HEK293T (cell line): Measurements from ENCODE around the gene PHLPP1.

Experiments used
- CTCF ChIA-PET: fragments of 350-600 bp; formaldehyde crosslinking; extraction: SDS; loops from one replicate; lab custom pipeline; 2021; ENCODE audit warnings: antibody characterized with exemption, inconsistent platforms; lab: Yijun Ruan, JAX
- POLR2A ChIA-PET: fragments of 350-600 bp; formaldehyde crosslinking; extraction: SDS; loops from one replicate; lab custom pipeline; 2020; ENCODE audit warnings: antibody characterized with exemption, inconsistent platforms; lab: Yijun Ruan, JAX
- DNase-seq: peaks from one replicate; pipeline ENCODE4 v3.0.0; 2012; ENCODE audit warnings: mixed read lengths; ENCODE audit errors: extremely low spot score
- ARNT ChIP-seq: fragments of 450-650 bp; IDR thresholded peaks from 2 replicates; pipeline ENCODE4 v1.6.1; 2017; ENCODE audit warnings: mild to moderate bottlenecking
- BHLHE40 ChIP-seq: fragments of 450-650 bp; IDR thresholded peaks from 2 replicates; pipeline ENCODE4 v1.6.1; 2016; ENCODE audit warnings: mild to moderate bottlenecking, moderate library complexity, borderline replicate concordance
- CTBP1 ChIP-seq: fragments of 450-650 bp; IDR thresholded peaks from 2 replicates; pipeline ENCODE4 v1.6.1; 2016; ENCODE audit warnings: borderline replicate concordance
- ELF4 ChIP-seq: fragments of 450-650 bp; IDR thresholded peaks from 2 replicates; pipeline ENCODE4 v1.6.1; 2017; ENCODE audit warnings: antibody characterized with exemption
- FOXA1 ChIP-seq: fragments of 450-650 bp; IDR thresholded peaks from 2 replicates; pipeline ENCODE4 v1.6.1; 2016; ENCODE audit warnings: mild to moderate bottlenecking
- FOXK2 ChIP-seq: fragments of 450-650 bp; IDR thresholded peaks from 2 replicates; pipeline ENCODE4 v1.6.1; 2016; ENCODE audit warnings: mild to moderate bottlenecking
- FOXM1 ChIP-seq: fragments of 450-650 bp; IDR thresholded peaks from 2 replicates; pipeline ENCODE4 v1.6.1; 2017; ENCODE audit warnings: mild to moderate bottlenecking, borderline replicate concordance
- HDGF ChIP-seq: fragments of 450-650 bp; IDR thresholded peaks from 2 replicates; pipeline ENCODE4 v1.6.1; 2017; ENCODE audit warnings: antibody characterized with exemption, borderline replicate concordance
- L3MBTL2 ChIP-seq: fragments of 450-650 bp; conservative IDR thresholded peaks from 2 replicates; pipeline ENCODE4 v1.6.1; 2016; ENCODE audit warnings: mild to moderate bottlenecking
- LEF1 ChIP-seq: fragments of 450-650 bp; IDR thresholded peaks from 2 replicates; pipeline ENCODE4 v1.6.1; 2017; ENCODE audit warnings: mild to moderate bottlenecking, borderline replicate concordance
- NFRKB ChIP-seq: fragments of 450-650 bp; IDR thresholded peaks from 2 replicates; pipeline ENCODE4 v1.6.1; 2016; ENCODE audit warnings: mild to moderate bottlenecking, moderate library complexity
- PKNOX1 ChIP-seq: fragments of 450-650 bp; IDR thresholded peaks from 2 replicates; pipeline ENCODE4 v1.6.1; 2016
- SP1 ChIP-seq: fragments of 450-650 bp; IDR thresholded peaks from 2 replicates; pipeline ENCODE4 v1.6.1; 2017
- SUZ12 ChIP-seq: fragments of 450-650 bp; IDR thresholded peaks from 2 replicates; pipeline ENCODE4 v1.6.1; 2016; ENCODE audit warnings: mild to moderate bottlenecking
- TARDBP ChIP-seq: fragments of 450-650 bp; IDR thresholded peaks from 2 replicates; pipeline ENCODE4 v1.6.1; 2016
- ZNF384 ChIP-seq: fragments of 450-650 bp; IDR thresholded peaks from 2 replicates; pipeline ENCODE4 v1.6.1; 2016

The PHLPP1 gene

DNA sequence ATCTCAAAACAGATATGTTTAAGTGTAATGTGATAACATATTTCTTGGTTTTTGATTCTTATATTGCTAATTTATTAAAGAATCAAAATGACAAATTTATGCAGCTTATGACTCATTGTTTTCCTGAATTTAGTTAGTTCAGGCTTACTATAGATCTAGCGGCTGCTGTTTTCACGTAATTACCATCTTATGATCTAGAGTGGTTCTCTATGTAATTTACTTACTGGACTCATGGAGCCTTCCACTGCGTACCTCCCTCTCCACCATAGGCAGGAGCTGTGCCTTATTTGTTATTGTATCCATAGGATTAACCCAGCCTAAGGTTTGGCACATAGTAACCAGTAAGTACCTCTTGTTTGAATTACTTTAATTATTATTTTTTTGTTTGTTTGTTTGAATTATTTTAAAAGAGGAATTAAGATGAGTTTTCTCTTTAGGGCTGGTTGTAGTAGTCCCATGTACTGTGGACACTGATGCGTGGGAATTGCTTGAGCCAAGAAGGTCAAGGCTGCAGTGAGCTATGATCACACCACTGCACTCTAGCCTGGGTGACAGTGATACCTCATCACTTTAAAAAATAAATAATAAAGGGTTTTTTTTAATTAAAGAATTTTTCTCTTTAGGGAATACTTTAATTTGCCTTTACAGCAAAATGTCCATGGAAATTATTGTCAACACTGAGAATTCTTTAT lies 165.5 kb downstream of the PHLPP1 start:
- TF ChIP-seq CTBP1 (no peak), FOXA1 (no peak), FOXK2 (no peak), BHLHE40 (no peak), SP1 (no peak)
- CTCF ChIA-PET: no interaction called here
- POLR2A ChIA-PET: no interaction called here
- no peak for DNase-seq

- ChIA-PET CTCF (no interaction called here), POLR2A (no interaction called here)
- DNase-seq: no peak
- no peak for TF ChIP-seq L3MBTL2
- TF ChIP-seq SUZ12: no peak
- no peak for TF ChIP-seq HDGF
- TF ChIP-seq FOXM1: no peak
- no peak for TF ChIP-seq TARDBP
- TF ChIP-seq ZNF384: no peak
- TF ChIP-seq FOXA1: no peak
- TF ChIP-seq LEF1: no peak
- TF ChIP-seq NFRKB: no peak
- no peak for TF ChIP-seq ARNT
- no peak for TF ChIP-seq PKNOX1
- TF ChIP-seq FOXK2: no peak
- no peak for TF ChIP-seq ELF4
- TF ChIP-seq SP1: no peak
- no peak for TF ChIP-seq CTBP1
- TF ChIP-seq BHLHE40: no peak
Measured at GRCh38 chr18:62881509-62882016, 166.2 kb downstream of the PHLPP1 start.

- CTCF ChIA-PET: no interaction called here
- no peak for DNase-seq
- TF ChIP-seq TARDBP (no peak), SP1 (no peak), FOXK2 (no peak), FOXA1 (no peak), ARNT (no peak), BHLHE40 (no peak), L3MBTL2 (no peak), PKNOX1 (no peak), FOXM1 (no peak), NFRKB (no peak), ELF4 (no peak), SUZ12 (no peak), CTBP1 (no peak), ZNF384 (no peak), HDGF (no peak), LEF1 (no peak)
- POLR2A ChIA-PET: no interaction called here
Measured at GRCh38 chr18:62883937-62884735, 168.8 kb downstream of the PHLPP1 start.

GRCh38 chr18:62885804-62886203 lies 170.5 kb downstream of the PHLPP1 start:
- no peak for DNase-seq
- ChIA-PET CTCF (no interaction called here), POLR2A (no interaction called here)
- TF ChIP-seq SP1 (no peak), FOXM1 (no peak)

- DNase-seq: no peak
- POLR2A ChIA-PET: no interaction called here
- no peak for TF ChIP-seq SUZ12
- no peak for TF ChIP-seq HDGF
- no peak for TF ChIP-seq TARDBP
- TF ChIP-seq FOXA1: no peak
- no peak for TF ChIP-seq PKNOX1
- no peak for TF ChIP-seq LEF1
- no peak for TF ChIP-seq ARNT
- TF ChIP-seq FOXK2: no peak
- TF ChIP-seq BHLHE40: no peak
- TF ChIP-seq ELF4: no peak
- TF ChIP-seq CTBP1: no peak
- TF ChIP-seq SP1: no peak
- TF ChIP-seq NFRKB: no peak
- no peak for TF ChIP-seq FOXM1
- no peak for TF ChIP-seq L3MBTL2
- no peak for TF ChIP-seq ZNF384
- CTCF ChIA-PET: no interaction called here
Measured at GRCh38 chr18:62894681-62895390, 179.5 kb downstream of the PHLPP1 start.
